ENCODE results near the gene ZNF638. TPM values are rescaled to one million over a fixed set of nuclear protein-coding genes. Genes with fewer than 3 reads are reported as not detected.
A peak's percentile ranks its signal among the peaks of the same experiment; 100 is the strongest.

The ZNF638 gene
- total and polyA plus RNA-seq, 2 donors: 149 to 210 TPM

DNA sequence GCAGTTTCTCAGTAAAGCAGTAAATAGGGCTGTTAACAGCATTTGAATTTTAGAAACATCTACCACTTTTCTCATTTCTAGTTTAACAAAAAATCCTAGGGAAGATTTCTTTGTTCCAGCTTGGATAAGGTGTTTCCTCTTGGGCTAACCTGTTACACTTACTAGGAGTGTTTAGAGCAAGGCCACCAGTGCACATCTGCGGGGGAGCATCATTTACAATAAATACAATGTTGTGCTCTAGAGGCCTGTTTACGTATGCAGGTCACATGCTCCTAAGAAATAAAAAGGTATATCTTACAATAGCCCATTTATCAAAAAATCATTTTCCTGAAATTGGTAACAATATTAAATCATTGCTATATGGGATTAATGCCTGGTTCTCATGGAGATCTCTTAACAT, 8.1 kb downstream of the ZNF638 start:
- peaks cover 0 to 3% of the 10 kb centered on the region in 2 donors for H3K4me1 ChIP-seq (ENCODE audit: control insufficient read depth in 2 of 2, insufficient read depth in 2 of 2, low read length in 2 of 2)

DNA sequence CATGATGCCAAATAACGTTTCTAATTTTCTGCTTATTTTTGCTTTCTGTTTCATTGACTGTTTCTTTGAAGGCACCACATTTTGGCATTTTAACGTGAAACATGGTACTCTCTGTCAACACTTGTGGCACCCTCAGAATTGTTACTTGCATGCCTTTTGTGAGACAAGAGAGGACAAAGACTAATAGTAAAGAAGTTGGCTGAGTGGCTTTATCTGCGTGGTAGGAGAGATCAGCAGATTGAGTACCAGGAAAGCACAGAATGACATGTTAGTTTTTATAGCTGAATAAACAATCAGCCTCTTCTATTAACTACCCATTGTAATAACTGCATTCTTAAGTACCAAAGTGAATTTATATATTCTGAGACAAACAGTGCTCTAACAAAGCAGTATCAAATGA, 8.6 kb downstream of the ZNF638 start:
- peaks cover 0 to 2% of the 10 kb centered on the region in 2 donors for H3K36me3 ChIP-seq (ENCODE audit: control insufficient read depth in 2 of 2, insufficient read depth in 2 of 2, low read length in 1 of 2)
- no peaks in the 10 kb centered on the region for H3K9me3 ChIP-seq (ENCODE audit: control insufficient read depth in 2 of 2, insufficient read depth in 1 of 2, low read length in 1 of 2)
- no peak overlapping the region for H3K27ac ChIP-seq (ENCODE audit: low read depth in 1 of 2, low read length in 1 of 2)
- peaks cover 0 to under 1% of the 10 kb centered on the region in 2 donors for H3K4me1 ChIP-seq (ENCODE audit: control insufficient read depth in 2 of 2, insufficient read depth in 2 of 2, low read length in 2 of 2)
- no peaks in the 10 kb centered on the region for H3K27me3 ChIP-seq (ENCODE audit: control insufficient read depth in 2 of 2, insufficient read depth in 1 of 2, low read length in 1 of 2)
- 92% methylated on average over 3 of the region's 3 CpGs for WGBS
- no peak for DNase-seq (ENCODE audit: low read depth in 6 of 9, low spot score in 9 of 9)
- no peak overlapping the region for H3K4me3 ChIP-seq (ENCODE audit: low read length in 2 of 2)

More for the DNA sequence above, 8.1 kb downstream of the ZNF638 start:
- Histone ChIP-seq H3K9me3 (ENCODE audit: control insufficient read depth in 2 of 2, insufficient read depth in 1 of 2, low read length in 1 of 2) (no peaks in the 10 kb centered on the region), H3K36me3 (ENCODE audit: control insufficient read depth in 2 of 2, insufficient read depth in 2 of 2, low read length in 1 of 2) (peaks cover 0 to 5% of the 10 kb centered on the region in 2 donors), H3K27ac (ENCODE audit: low read depth in 1 of 2, low read length in 1 of 2) (no peak overlapping the region), H3K4me3 (ENCODE audit: low read length in 2 of 2) (no peak overlapping the region), H3K27me3 (ENCODE audit: control insufficient read depth in 2 of 2, insufficient read depth in 1 of 2, low read length in 1 of 2) (no peaks in the 10 kb centered on the region)
- DNase-seq (ENCODE audit: low read depth in 6 of 9, low spot score in 9 of 9): no peak
- WGBS: 96% methylated on average over 2 of the region's 2 CpGs

DNA sequence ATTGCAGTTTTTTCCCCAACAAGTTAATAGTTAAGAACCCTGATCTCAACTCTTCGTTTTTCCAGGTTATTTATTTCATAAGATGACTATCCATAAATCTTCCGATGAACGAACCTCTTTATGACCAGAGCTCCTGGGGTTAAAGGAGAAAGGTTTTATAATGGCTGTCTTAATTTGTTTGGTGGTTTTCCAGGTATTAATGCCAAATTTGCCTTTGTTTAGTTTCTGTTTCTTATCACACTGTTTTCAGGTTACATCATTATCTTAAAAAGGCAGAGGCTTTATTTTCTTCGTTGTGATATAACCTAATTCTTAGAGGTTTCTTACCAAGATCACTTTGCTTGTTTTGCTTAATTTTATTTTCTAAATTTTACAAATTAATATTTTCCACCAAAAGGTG, 10.1 kb downstream of the ZNF638 start:
- Histone ChIP-seq H3K27me3 (ENCODE audit: control insufficient read depth in 2 of 2, insufficient read depth in 1 of 2, low read length in 1 of 2) (no peaks in the 10 kb centered on the region), H3K27ac (ENCODE audit: low read depth in 1 of 2, low read length in 1 of 2) (no peak overlapping the region), H3K36me3 (ENCODE audit: control insufficient read depth in 2 of 2, insufficient read depth in 2 of 2, low read length in 1 of 2) (peaks cover 0 to 2% of the 10 kb centered on the region in 2 donors), H3K4me1 (ENCODE audit: control insufficient read depth in 2 of 2, insufficient read depth in 2 of 2, low read length in 2 of 2) (no peaks in the 10 kb centered on the region), H3K4me3 (ENCODE audit: low read length in 2 of 2) (no peak overlapping the region), H3K9me3 (ENCODE audit: control insufficient read depth in 2 of 2, insufficient read depth in 1 of 2, low read length in 1 of 2) (no peaks in the 10 kb centered on the region)
- WGBS: 96% methylated on average over 4 of the region's 4 CpGs
- no peak for DNase-seq (ENCODE audit: low read depth in 6 of 9, low spot score in 9 of 9)

DNA sequence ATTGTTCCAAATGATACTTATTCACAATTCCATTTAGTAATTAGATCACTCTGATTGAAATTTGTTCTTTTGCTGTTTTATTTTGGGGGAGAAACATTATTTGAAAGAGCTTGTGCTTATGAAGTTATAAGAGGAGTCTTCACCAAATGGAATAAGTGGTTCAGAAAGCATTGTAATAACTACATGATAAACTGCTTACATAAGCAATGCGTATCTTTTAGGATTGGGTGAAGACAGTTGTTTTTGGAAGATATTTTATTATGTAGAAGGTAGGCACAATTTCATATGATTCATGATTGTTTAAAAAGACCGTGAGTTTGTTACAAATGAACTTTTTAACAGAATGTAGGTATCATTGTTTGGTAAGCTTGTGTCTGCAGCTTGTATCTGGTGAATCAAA, 14.5 kb downstream of the ZNF638 start:
- H3K4me3 ChIP-seq (ENCODE audit: low read length in 2 of 2): no peak overlapping the region
- H3K4me1 ChIP-seq (ENCODE audit: control insufficient read depth in 2 of 2, insufficient read depth in 2 of 2, low read length in 2 of 2): no peaks in the 10 kb centered on the region
- no peak overlapping the region for H3K27ac ChIP-seq (ENCODE audit: low read depth in 1 of 2, low read length in 1 of 2)
- H3K9me3 ChIP-seq (ENCODE audit: control insufficient read depth in 2 of 2, insufficient read depth in 1 of 2, low read length in 1 of 2): no peaks in the 10 kb centered on the region
- WGBS: 99% methylated on average over 2 of the region's 2 CpGs
- no peaks in the 10 kb centered on the region for H3K27me3 ChIP-seq (ENCODE audit: control insufficient read depth in 2 of 2, insufficient read depth in 1 of 2, low read length in 1 of 2)
- peaks cover 14 to 20% of the 10 kb centered on the region in 2 donors for H3K36me3 ChIP-seq (ENCODE audit: control insufficient read depth in 2 of 2, insufficient read depth in 2 of 2, low read length in 1 of 2)
- no peak for DNase-seq (ENCODE audit: low read depth in 6 of 9, low spot score in 9 of 9)

DNA sequence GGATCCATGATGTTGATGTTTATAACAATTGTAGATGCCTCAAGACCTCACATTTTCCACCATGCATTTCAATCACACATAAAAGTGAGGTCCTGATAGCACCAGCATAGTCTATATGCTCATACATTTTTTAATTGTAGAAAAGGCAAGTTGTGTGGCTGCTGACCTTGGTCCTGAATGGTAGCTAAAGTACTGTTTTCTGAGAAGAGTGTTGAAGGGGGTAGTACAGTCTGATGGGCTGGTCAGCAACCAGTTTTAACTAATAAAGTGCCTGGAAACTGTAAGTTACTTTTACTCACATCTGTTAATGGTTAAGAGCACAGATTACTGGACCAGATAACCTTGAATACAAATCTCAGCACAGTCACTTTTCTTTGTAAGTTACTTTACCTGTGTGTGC, 15.9 kb downstream of the ZNF638 start:
- peaks cover 17 to 27% of the 10 kb centered on the region in 2 donors for H3K36me3 ChIP-seq (ENCODE audit: control insufficient read depth in 2 of 2, insufficient read depth in 2 of 2, low read length in 1 of 2)
- H3K27ac ChIP-seq (ENCODE audit: low read depth in 1 of 2, low read length in 1 of 2): no peak overlapping the region
- DNase-seq (ENCODE audit: low read depth in 6 of 9, low spot score in 9 of 9): peak in 3 of 9 donors; percentile 15 to 53 (median 25)
- H3K27me3 ChIP-seq (ENCODE audit: control insufficient read depth in 2 of 2, insufficient read depth in 1 of 2, low read length in 1 of 2): no peaks in the 10 kb centered on the region
- no peaks in the 10 kb centered on the region for H3K9me3 ChIP-seq (ENCODE audit: control insufficient read depth in 2 of 2, insufficient read depth in 1 of 2, low read length in 1 of 2)
- H3K4me1 ChIP-seq (ENCODE audit: control insufficient read depth in 2 of 2, insufficient read depth in 2 of 2, low read length in 2 of 2): no peaks in the 10 kb centered on the region
- no peak overlapping the region for H3K4me3 ChIP-seq (ENCODE audit: low read length in 2 of 2)

DNA sequence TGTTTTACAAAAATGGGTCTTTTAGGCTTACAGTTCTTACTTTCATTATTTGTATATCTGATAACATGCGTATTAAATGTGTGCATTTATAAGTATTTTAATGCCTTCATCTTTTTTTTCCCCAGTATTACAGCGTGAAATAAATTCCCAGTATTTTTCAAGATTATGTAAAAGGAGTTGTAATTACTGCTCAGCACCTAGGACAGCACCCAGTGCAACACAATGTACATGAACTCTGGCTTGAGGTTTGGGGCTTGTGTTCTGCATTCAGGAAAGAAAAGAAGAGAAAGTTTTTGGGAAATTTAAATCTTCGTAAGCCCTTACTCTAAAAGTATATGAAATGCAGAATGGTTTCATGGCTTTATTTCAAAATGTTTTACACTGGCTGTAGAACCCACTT, 16.7 kb downstream of the ZNF638 start:
- Histone ChIP-seq H3K36me3 (ENCODE audit: control insufficient read depth in 2 of 2, insufficient read depth in 2 of 2, low read length in 1 of 2) (peaks cover 17 to 34% of the 10 kb centered on the region in 2 donors), H3K4me1 (ENCODE audit: control insufficient read depth in 2 of 2, insufficient read depth in 2 of 2, low read length in 2 of 2) (no peaks in the 10 kb centered on the region), H3K27ac (ENCODE audit: low read depth in 1 of 2, low read length in 1 of 2) (no peak overlapping the region), H3K4me3 (ENCODE audit: low read length in 2 of 2) (no peak overlapping the region), H3K27me3 (ENCODE audit: control insufficient read depth in 2 of 2, insufficient read depth in 1 of 2, low read length in 1 of 2) (no peaks in the 10 kb centered on the region), H3K9me3 (ENCODE audit: control insufficient read depth in 2 of 2, insufficient read depth in 1 of 2, low read length in 1 of 2) (no peaks in the 10 kb centered on the region)
- over 99% methylated on average over 3 of the region's 3 CpGs for WGBS
- DNase-seq (ENCODE audit: low read depth in 6 of 9, low spot score in 9 of 9): peak in 5 of 9 donors; percentile 20 to 58 (median 32)

DNA sequence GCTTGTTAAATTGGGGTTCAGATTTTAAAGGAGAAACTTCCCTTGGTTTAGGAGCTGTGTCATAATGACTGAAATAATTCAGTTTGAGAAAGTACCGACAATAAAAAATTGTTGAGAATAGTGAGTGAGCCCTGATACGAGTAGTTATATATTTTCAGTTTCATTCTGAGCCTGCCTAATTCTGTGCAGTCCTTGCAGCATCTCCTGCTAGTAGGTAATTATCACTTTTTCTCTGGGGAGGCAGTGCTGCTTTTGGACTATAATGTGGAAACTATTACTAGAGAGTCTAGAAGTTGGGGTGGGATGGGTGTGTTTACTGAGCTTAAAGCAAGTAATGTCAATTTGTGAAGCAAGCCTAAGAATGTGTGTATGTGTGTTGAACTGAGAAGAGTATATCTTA, 21.7 kb downstream of the ZNF638 start:
- Histone ChIP-seq H3K4me1 (ENCODE audit: control insufficient read depth in 2 of 2, insufficient read depth in 2 of 2, low read length in 2 of 2) (no peaks in the 10 kb centered on the region), H3K27ac (ENCODE audit: low read depth in 1 of 2, low read length in 1 of 2) (no peak overlapping the region), H3K27me3 (ENCODE audit: control insufficient read depth in 2 of 2, insufficient read depth in 1 of 2, low read length in 1 of 2) (no peaks in the 10 kb centered on the region), H3K9me3 (ENCODE audit: control insufficient read depth in 2 of 2, insufficient read depth in 1 of 2, low read length in 1 of 2) (no peaks in the 10 kb centered on the region), H3K36me3 (ENCODE audit: control insufficient read depth in 2 of 2, insufficient read depth in 2 of 2, low read length in 1 of 2) (peaks cover 18 to 57% of the 10 kb centered on the region in 2 donors), H3K4me3 (ENCODE audit: low read length in 2 of 2) (no peak overlapping the region)
- no peak for DNase-seq (ENCODE audit: low read depth in 6 of 9, low spot score in 9 of 9)
- WGBS: 92% methylated on average over 2 of the region's 2 CpGs

DNA sequence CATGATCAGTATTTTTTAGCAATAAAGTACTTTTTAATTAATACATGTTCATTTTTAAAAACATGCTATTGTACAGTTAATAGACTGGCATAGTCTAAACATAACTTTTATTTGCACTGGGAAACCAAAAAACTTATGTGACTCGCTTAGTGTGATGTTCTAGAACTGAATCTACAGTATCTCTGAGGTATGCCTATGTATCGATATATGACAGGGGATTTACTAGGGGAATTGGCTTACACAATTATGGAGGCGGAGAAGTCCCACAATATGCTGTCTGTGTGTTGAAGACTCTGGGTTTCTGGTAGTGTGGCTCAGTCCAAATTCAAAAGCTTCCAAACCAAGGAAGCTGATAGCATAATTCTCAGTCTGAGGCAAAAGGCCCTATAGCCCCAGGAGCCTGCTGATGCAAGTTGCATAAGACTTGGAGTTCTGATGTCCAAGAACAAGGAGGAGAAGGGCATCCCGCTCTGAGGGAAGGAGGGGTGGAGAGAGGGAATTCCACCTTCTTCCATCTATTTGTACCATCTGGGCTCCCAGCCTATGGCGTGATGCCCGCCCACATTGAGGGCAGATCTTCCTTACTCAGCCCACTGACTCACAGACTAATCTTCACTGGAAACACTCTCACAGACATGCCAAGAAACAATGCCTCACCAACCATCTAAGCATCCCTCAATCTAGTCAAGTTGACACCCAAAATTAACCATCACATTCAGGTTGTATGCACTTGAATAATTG, 27.5 kb downstream of the ZNF638 start:
- Histone ChIP-seq H3K9me3 (ENCODE audit: control insufficient read depth in 2 of 2, insufficient read depth in 1 of 2, low read length in 1 of 2) (no peaks in the 10 kb centered on the region), H3K36me3 (ENCODE audit: control insufficient read depth in 2 of 2, insufficient read depth in 2 of 2, low read length in 1 of 2) (peaks cover 21 to 68% of the 10 kb centered on the region in 2 donors), H3K27me3 (ENCODE audit: control insufficient read depth in 2 of 2, insufficient read depth in 1 of 2, low read length in 1 of 2) (no peaks in the 10 kb centered on the region), H3K4me3 (ENCODE audit: low read length in 2 of 2) (no peak overlapping the region), H3K4me1 (ENCODE audit: control insufficient read depth in 2 of 2, insufficient read depth in 2 of 2, low read length in 2 of 2) (no peaks in the 10 kb centered on the region), H3K27ac (ENCODE audit: low read depth in 1 of 2, low read length in 1 of 2) (no peak overlapping the region)
- no peak for DNase-seq (ENCODE audit: low read depth in 6 of 9, low spot score in 9 of 9)
- WGBS: 98% methylated on average over 6 of the region's 6 CpGs

DNA sequence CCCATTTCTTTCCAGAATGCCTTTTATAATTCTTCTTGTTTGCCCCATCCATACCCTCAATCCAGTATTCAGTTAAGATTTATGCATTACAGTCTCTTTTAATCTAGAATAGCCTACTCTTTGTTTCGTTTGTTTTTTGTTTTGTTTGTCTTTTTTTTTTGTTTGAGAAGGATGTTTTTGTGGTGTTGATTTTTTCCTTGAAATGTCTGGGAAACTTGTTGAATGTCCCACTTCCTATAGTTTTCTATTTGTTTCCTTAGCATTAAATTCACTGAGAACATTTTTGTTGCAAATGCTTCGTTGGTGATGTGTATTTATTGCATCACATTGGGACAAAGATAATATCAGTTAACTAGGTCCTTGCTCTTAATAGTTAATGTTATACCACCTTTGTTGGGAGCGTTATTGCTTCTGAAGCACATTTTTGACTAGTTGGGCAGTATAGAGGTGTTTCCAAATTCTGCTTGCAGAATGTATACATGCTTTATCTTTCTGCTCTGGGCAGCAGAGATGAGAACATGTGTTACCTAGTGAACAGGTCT, 28.9 kb downstream of the ZNF638 start:
- Histone ChIP-seq H3K27me3 (ENCODE audit: control insufficient read depth in 2 of 2, insufficient read depth in 1 of 2, low read length in 1 of 2) (no peaks in the 10 kb centered on the region), H3K4me1 (ENCODE audit: control insufficient read depth in 2 of 2, insufficient read depth in 2 of 2, low read length in 2 of 2) (no peaks in the 10 kb centered on the region), H3K27ac (ENCODE audit: low read depth in 1 of 2, low read length in 1 of 2) (no peak overlapping the region), H3K9me3 (ENCODE audit: control insufficient read depth in 2 of 2, insufficient read depth in 1 of 2, low read length in 1 of 2) (no peaks in the 10 kb centered on the region), H3K4me3 (ENCODE audit: low read length in 2 of 2) (no peak overlapping the region), H3K36me3 (ENCODE audit: control insufficient read depth in 2 of 2, insufficient read depth in 2 of 2, low read length in 1 of 2) (peaks cover 23 to 80% of the 10 kb centered on the region in 2 donors)
- no peak for DNase-seq (ENCODE audit: low read depth in 6 of 9, low spot score in 9 of 9)
- 97% methylated on average over 3 of the region's 3 CpGs for WGBS
